Cardiac fibroblast (primary cell): Measurements from ENCODE around the gene BTN2A1.

Source experiments
- DNase-seq, 2 donors: peaks; one replicate each; pipeline versions ENCODE4 v3.0.0 to v3.0.0-alpha.2; 2010; ENCODE audit warnings: low read depth in 2 of 2
- H3K4me3 ChIP-seq, 2 donors: replicated peaks in 1 of 2; 1 replicate in 1 of 2; 2 replicates in 1 of 2; pipeline ENCODE4 v1.5.1; 2011; ENCODE audit warnings: low read depth in 2 of 2, low read length in 2 of 2, mild to moderate bottlenecking in 2 of 2, moderate library complexity in 1 of 2
- CTCF ChIP-seq: IDR thresholded peaks from one replicate; pipeline ENCODE4 v1.5.1; 2011; ENCODE audit warnings: low read depth, mild to moderate bottlenecking, low read length, inconsistent platforms

The BTN2A1 gene

GRCh38 chr6:26445934-26446667 lies 11.7 kb upstream of the BTN2A1 start:
- no peak overlapping the region for H3K4me3 ChIP-seq
- no peak for TF ChIP-seq CTCF
- no peak for DNase-seq

GRCh38 chr6:26447257-26447656 lies 10.5 kb upstream of the BTN2A1 start:
- no peak overlapping the region for H3K4me3 ChIP-seq
- no peak for TF ChIP-seq CTCF
- no peak for DNase-seq

GRCh38 chr6:26450240-26450639 lies 7.5 kb upstream of the BTN2A1 start:
- H3K4me3 ChIP-seq = no peak overlapping the region
- DNase-seq = no peak
- peak; percentile 1 for TF ChIP-seq CTCF

- peak in 1 of 2 donors; percentile 16 for DNase-seq
- H3K4me3 ChIP-seq = no peak overlapping the region
- TF ChIP-seq CTCF = no peak
Measured at GRCh38 chr6:26452631-26453235, 5.0 kb upstream of the BTN2A1 start.

GRCh38 chr6:26454631-26455030 lies 3.1 kb upstream of the BTN2A1 start:
- H3K4me3 ChIP-seq = no peak overlapping the region
- TF ChIP-seq CTCF = no peak
- peak in 1 of 2 donors; percentile 35 for DNase-seq

GRCh38 chr6:26455357-26455970 lies 2.3 kb upstream of the BTN2A1 start:
- H3K4me3 ChIP-seq = no peak overlapping the region
- no peak for TF ChIP-seq CTCF
- peak in 1 of 2 donors; percentile 83 for DNase-seq
